Upper lobe of left lung (tissue), 6 donors: ENCODE results near the gene MBD3L4. TPM values are rescaled to one million over a fixed set of nuclear protein-coding genes. Genes with fewer than 3 reads are reported as not detected.

Experiments used
- ATAC-seq, 2 donors: fragments of 200-7000 bp; cut with Tn5 transposase; one replicate each; pipeline ENCODE4 v1.9.1; 2022; ENCODE audit warnings: mild to moderate bottlenecking in 2 of 2, moderate library complexity in 2 of 2; ENCODE audit not compliant: low FRiP score in 2 of 2
- DNase-seq, 2 donors: peaks; one replicate each; pipeline ENCODE4 v3.0.0-alpha.2; 2019 to 2020
- H3K27ac ChIP-seq, 4 donors: fragments of 200-600 bp; sonication (generic); one replicate each; pipeline ENCODE4 v1.5.1; 2016 to 2019
- H3K27me3 ChIP-seq, 4 donors: fragments of 200-600 bp; sonication (generic); one replicate each; pipeline ENCODE4 v1.5.1; 2017 to 2019
- H3K36me3 ChIP-seq, 4 donors: fragments of 200-600 bp; sonication (generic); one replicate each; pipeline ENCODE4 v1.5.1; 2016 to 2019
- H3K4me1 ChIP-seq, 4 donors: fragments of 200-600 bp; sonication (generic); one replicate each; pipeline ENCODE4 v1.5.1; 2018 to 2019
- H3K4me3 ChIP-seq, 4 donors: fragments of 200-600 bp; sonication (generic); one replicate each; pipeline ENCODE4 v1.5.1; 2017 to 2019; ENCODE audit warnings: mild to moderate bottlenecking in 2 of 4, moderate library complexity in 1 of 4
- H3K9me3 ChIP-seq, 4 donors: fragments of 200-600 bp; sonication (generic); one replicate each; pipeline ENCODE4 v1.5.1; 2018 to 2019
- CTCF ChIP-seq, 6 experiments: fragments of 450-650 bp in 4 of 6; fragments of 200-600 bp in 2 of 6; sonication (generic) in 2 of 6; IDR thresholded peaks; one replicate each; pipeline ENCODE4 v1.5.1; 2016 to 2019; ENCODE audit warnings: antibody characterized with exemption in 6 of 6
- EP300 ChIP-seq, 4 donors: sonication (generic); formaldehyde crosslinking; IDR thresholded peaks; one replicate each; pipeline ENCODE4 v1.5.1; 2017; ENCODE audit warnings: antibody characterized with exemption in 4 of 4, control low read depth in 2 of 4
- POLR2A ChIP-seq, 4 donors: fragments of 450-650 bp; IDR thresholded peaks; one replicate each; pipeline ENCODE4 v1.5.1; 2016 to 2017; ENCODE audit warnings: antibody characterized with exemption in 4 of 4, mild to moderate bottlenecking in 2 of 4
- POLR2AphosphoS5 ChIP-seq, 2 donors: sonication (generic); formaldehyde crosslinking; IDR thresholded peaks; one replicate each; pipeline ENCODE4 v1.5.1; 2017; ENCODE audit warnings: antibody characterized with exemption in 2 of 2
- WGBS, 2 donors: methylation state at CpG; one replicate each; pipeline ENCODE4 v1.1.5; 2017 to 2018; 5-methylcytosine and 5-hydroxymethylcytosine counted together
- total RNA-seq, 6 donors: library from RNA; depleted of rRNA in 4 of 6; stranded (reverse); fragments of >200 nt in 4 of 6; gene quantifications; one replicate each; pipeline versions ENCODE4 v1.1.0 to v1.2.1, GENCODE V29; 2016 to 2021
- donor health status: DM: no; HTN: no; CAD: no; lungs with moderate emphysema.
- donor health status: DM: no; HTN: yes; CAD: no; lungs with severe emphysema.

MBD3L4 gene
- total RNA-seq, 6 donors from 2014 or later = not detected

- no peaks in the 10 kb centered on the region for H3K9me3 ChIP-seq
- H3K4me3 ChIP-seq = no peak overlapping the region
- ATAC-seq (peak in 1 of 2 donors; percentile 64), DNase-seq (no peak)
- H3K4me1 ChIP-seq = no peaks in the 10 kb centered on the region
- WGBS, 2 donors = 61 to 65% methylated on average over 4 of the region's 4 CpGs
- no peaks in the 10 kb centered on the region for H3K36me3 ChIP-seq
- no peaks in the 10 kb centered on the region for H3K27me3 ChIP-seq
- TF ChIP-seq POLR2AphosphoS5 (IDR thresholded peaks at IDR 0.05) = no peak
- no peak overlapping the region for H3K27ac ChIP-seq
These were observed 26.3 kb downstream of the MBD3L4 start for GRCh38 chr19:7013678-7014077.

GRCh38 chr19:7010722-7011593 is 29.0 kb downstream of the MBD3L4 start:
- H3K4me3 ChIP-seq = no peak overlapping the region
- DNase-seq = no peak
- 77 to 90% methylated on average over 8 to 12 of the region's 12 CpGs for WGBS, 2 donors
- no peaks in the 10 kb centered on the region for H3K36me3 ChIP-seq
- no peaks in the 10 kb centered on the region for H3K4me1 ChIP-seq
- H3K27ac ChIP-seq = no peak overlapping the region
- no peaks in the 10 kb centered on the region for H3K9me3 ChIP-seq
- no peak for TF ChIP-seq CTCF (IDR thresholded peaks at IDR 0.05)
- no peak for TF ChIP-seq EP300 (IDR thresholded peaks at IDR 0.05)
- TF ChIP-seq POLR2A (IDR thresholded peaks at IDR 0.05) = no peak
- TF ChIP-seq POLR2AphosphoS5 (IDR thresholded peaks at IDR 0.05) = no peak
- ATAC-seq = no peak
- H3K27me3 ChIP-seq = no peaks in the 10 kb centered on the region

- no peak overlapping the region for H3K4me3 ChIP-seq
- H3K9me3 ChIP-seq = no peaks in the 10 kb centered on the region
- H3K27ac ChIP-seq = no peak overlapping the region
- no peak for TF ChIP-seq POLR2AphosphoS5 (IDR thresholded peaks at IDR 0.05)
- TF ChIP-seq CTCF (IDR thresholded peaks at IDR 0.05) = no peak
- no peak for TF ChIP-seq EP300 (IDR thresholded peaks at IDR 0.05)
- TF ChIP-seq POLR2A (IDR thresholded peaks at IDR 0.05) = no peak
- no peaks in the 10 kb centered on the region for H3K36me3 ChIP-seq
- H3K27me3 ChIP-seq = no peaks in the 10 kb centered on the region
- ATAC-seq (no peak), DNase-seq (no peak)
- H3K4me1 ChIP-seq = no peaks in the 10 kb centered on the region
- 55 to 58% methylated on average over 4 of the region's 4 CpGs for WGBS, 2 donors
These were observed 32.1 kb downstream of the MBD3L4 start for GRCh38 chr19:7007859-7008258.

- DNase-seq (no peak), ATAC-seq (no peak)
- Histone ChIP-seq H3K4me3 (no peak overlapping the region), H3K36me3 (no peaks in the 10 kb centered on the region), H3K27ac (no peak overlapping the region), H3K4me1 (no peaks in the 10 kb centered on the region), H3K27me3 (no peaks in the 10 kb centered on the region), H3K9me3 (no peaks in the 10 kb centered on the region)
- 81 to 89% methylated on average over 9 to 11 of the region's 11 CpGs for WGBS, 2 donors
- no peak for TF ChIP-seq EP300 (IDR thresholded peaks at IDR 0.05)
- no peak for TF ChIP-seq CTCF (IDR thresholded peaks at IDR 0.05)
- TF ChIP-seq POLR2A (IDR thresholded peaks at IDR 0.05) = no peak
- no peak for TF ChIP-seq POLR2AphosphoS5 (IDR thresholded peaks at IDR 0.05)
These were observed 33.8 kb downstream of the MBD3L4 start for GRCh38 chr19:7006135-7006704.

GRCh38 chr19:7004313-7004931 is 35.6 kb downstream of the MBD3L4 start:
- 90 to 94% methylated on average over 14 to 18 of the region's 18 CpGs for WGBS, 2 donors
- TF ChIP-seq POLR2A (IDR thresholded peaks at IDR 0.05) = no peak
- TF ChIP-seq CTCF (IDR thresholded peaks at IDR 0.05) = no peak
- no peak for TF ChIP-seq POLR2AphosphoS5 (IDR thresholded peaks at IDR 0.05)
- no peak for TF ChIP-seq EP300 (IDR thresholded peaks at IDR 0.05)
- H3K4me1 ChIP-seq = no peaks in the 10 kb centered on the region

More at GRCh38 chr19:7004313-7004931, 35.6 kb downstream of the MBD3L4 start:
- no peak overlapping the region for H3K4me3 ChIP-seq
- no peaks in the 10 kb centered on the region for H3K36me3 ChIP-seq
- ATAC-seq (peak in 1 of 2 donors; percentile 75), DNase-seq (no peak)
- H3K27me3 ChIP-seq = no peaks in the 10 kb centered on the region
- H3K27ac ChIP-seq = no peak overlapping the region
- H3K9me3 ChIP-seq = no peaks in the 10 kb centered on the region
